ENCODE measurements around the gene PTPN18. TPM values are rescaled to one million over a fixed set of nuclear protein-coding genes. Genes with fewer than 3 reads are reported as not detected.

Gene PTPN18
- total RNA-seq, 1 experiment from 2014 or later, result 15.7 TPM

DNA sequence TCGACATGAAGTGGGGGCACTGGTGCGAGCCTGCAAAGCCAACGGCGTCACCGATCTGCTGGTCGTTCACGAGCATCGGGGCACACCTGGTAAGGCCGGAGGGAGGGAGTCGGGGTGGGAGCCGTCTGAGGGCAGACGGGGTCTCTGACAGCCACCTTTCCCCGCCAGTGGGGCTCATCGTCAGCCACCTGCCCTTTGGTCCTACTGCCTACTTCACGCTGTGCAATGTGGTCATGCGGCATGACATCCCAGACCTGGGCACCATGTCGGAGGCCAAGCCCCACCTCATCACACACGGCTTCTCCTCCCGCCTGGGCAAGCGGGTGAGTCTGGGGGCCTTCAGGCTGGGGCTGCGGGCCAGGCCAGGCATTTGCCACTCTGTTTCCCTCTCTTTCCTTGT lies 10.2 kb upstream of the PTPN18 start (continued):
- TF ChIP-seq, protein P1, sequence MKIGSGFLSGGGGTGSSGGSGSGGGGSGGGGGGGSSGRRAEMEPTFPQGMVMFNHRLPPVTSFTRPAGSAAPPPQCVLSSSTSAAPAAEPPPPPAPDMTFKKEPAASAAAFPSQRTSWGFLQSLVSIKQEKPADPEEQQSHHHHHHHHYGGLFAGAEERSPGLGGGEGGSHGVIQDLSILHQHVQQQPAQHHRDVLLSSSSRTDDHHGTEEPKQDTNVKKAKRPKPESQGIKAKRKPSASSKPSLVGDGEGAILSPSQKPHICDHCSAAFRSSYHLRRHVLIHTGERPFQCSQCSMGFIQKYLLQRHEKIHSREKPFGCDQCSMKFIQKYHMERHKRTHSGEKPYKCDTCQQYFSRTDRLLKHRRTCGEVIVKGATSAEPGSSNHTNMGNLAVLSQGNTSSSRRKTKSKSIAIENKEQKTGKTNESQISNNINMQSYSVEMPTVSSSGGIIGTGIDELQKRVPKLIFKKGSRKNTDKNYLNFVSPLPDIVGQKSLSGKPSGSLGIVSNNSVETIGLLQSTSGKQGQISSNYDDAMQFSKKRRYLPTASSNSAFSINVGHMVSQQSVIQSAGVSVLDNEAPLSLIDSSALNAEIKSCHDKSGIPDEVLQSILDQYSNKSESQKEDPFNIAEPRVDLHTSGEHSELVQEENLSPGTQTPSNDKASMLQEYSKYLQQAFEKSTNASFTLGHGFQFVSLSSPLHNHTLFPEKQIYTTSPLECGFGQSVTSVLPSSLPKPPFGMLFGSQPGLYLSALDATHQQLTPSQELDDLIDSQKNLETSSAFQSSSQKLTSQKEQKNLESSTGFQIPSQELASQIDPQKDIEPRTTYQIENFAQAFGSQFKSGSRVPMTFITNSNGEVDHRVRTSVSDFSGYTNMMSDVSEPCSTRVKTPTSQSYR (CRISPR knock-in tag; IDR thresholded peaks at IDR 0.05), result no peak
- TF ChIP-seq, protein P2, sequence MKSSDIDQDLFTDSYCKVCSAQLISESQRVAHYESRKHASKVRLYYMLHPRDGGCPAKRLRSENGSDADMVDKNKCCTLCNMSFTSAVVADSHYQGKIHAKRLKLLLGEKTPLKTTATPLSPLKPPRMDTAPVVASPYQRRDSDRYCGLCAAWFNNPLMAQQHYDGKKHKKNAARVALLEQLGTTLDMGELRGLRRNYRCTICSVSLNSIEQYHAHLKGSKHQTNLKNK (CRISPR knock-in tag; IDR thresholded peaks at IDR 0.05), result no peak
- TF ChIP-seq, protein P3, sequence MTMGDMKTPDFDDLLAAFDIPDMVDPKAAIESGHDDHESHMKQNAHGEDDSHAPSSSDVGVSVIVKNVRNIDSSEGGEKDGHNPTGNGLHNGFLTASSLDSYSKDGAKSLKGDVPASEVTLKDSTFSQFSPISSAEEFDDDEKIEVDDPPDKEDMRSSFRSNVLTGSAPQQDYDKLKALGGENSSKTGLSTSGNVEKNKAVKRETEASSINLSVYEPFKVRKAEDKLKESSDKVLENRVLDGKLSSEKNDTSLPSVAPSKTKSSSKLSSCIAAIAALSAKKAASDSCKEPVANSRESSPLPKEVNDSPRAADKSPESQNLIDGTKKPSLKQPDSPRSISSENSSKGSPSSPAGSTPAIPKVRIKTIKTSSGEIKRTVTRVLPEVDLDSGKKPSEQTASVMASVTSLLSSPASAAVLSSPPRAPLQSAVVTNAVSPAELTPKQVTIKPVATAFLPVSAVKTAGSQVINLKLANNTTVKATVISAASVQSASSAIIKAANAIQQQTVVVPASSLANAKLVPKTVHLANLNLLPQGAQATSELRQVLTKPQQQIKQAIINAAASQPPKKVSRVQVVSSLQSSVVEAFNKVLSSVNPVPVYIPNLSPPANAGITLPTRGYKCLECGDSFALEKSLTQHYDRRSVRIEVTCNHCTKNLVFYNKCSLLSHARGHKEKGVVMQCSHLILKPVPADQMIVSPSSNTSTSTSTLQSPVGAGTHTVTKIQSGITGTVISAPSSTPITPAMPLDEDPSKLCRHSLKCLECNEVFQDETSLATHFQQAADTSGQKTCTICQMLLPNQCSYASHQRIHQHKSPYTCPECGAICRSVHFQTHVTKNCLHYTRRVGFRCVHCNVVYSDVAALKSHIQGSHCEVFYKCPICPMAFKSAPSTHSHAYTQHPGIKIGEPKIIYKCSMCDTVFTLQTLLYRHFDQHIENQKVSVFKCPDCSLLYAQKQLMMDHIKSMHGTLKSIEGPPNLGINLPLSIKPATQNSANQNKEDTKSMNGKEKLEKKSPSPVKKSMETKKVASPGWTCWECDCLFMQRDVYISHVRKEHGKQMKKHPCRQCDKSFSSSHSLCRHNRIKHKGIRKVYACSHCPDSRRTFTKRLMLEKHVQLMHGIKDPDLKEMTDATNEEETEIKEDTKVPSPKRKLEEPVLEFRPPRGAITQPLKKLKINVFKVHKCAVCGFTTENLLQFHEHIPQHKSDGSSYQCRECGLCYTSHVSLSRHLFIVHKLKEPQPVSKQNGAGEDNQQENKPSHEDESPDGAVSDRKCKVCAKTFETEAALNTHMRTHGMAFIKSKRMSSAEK (CRISPR knock-in tag; IDR thresholded peaks at IDR 0.05; ENCODE audit: borderline replicate concordance), result no peak

DNA sequence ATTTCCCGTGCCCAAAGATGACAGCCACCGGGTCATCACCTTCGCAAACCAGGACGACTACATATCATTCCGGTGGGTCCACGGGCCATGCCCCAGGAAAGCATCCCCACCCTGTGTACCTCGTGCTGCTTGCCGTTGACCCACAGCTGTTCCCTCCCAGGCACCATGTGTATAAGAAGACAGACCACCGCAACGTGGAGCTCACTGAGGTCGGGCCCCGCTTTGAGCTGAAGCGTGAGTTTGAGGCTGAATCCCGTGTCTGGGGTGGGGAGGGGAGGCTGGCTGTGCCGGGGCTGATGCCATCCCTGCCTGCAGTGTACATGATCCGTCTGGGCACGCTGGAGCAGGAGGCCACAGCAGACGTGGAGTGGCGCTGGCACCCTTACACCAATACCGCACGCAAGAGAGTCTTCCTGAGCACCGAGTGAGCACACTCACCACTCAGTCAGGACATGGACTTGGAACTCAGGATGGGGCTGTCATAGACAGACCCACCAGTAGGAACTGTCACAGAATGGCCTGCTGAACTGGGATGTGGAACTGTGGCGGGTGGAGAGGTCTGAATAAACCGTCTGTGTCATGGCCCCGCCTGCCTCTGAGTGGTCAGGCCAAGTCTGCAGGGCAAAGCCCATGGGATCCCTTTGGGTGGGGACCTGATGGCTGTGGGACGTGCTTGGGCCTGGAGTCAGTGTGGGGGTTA lies 9.7 kb upstream of the PTPN18 start:
- Mint-ChIP-seq H3K36me3 (peaks cover 52% of the 10 kb centered on the region), H3K9me3 (no peaks in the 10 kb centered on the region), H3K4me3 (no peak overlapping the region), H3K27ac (no peak overlapping the region), H3K27me3 (ENCODE audit: low read depth) (no peaks in the 10 kb centered on the region), H3K4me1 (peaks cover 6% of the 10 kb centered on the region)
- ChIA-PET POLR2A (no interaction called here), CTCF (interaction anchor here (0.6 kb wide), 1 partner anchor 9 kb away, joined by 3 read pairs; the partner anchor contains the start of gene PTPN18)
- DNase-seq (ENCODE audit: low spot score) (no peak), ATAC-seq (no peak)
- TF ChIP-seq SMAD3 (CRISPR knock-in tag; IDR thresholded peaks at IDR 0.05; ENCODE audit: borderline replicate concordance) (no peak), SP1 (CRISPR knock-in tag; conservative IDR thresholded peaks at IDR 0.05) (no peak), EMX1 (CRISPR knock-in tag; IDR thresholded peaks at IDR 0.05) (no peak), GRHL2 (CRISPR knock-in tag; IDR thresholded peaks at IDR 0.05; ENCODE audit: insufficient replicate concordance, severe bottlenecking) (no peak), TCF7 (CRISPR knock-in tag; IDR thresholded peaks at IDR 0.05; ENCODE audit: low read depth) (no peak), ZNF416 (CRISPR knock-in tag; IDR thresholded peaks at IDR 0.05) (no peak)
- TF ChIP-seq, protein P1 (CRISPR knock-in tag; IDR thresholded peaks at IDR 0.05), result no peak
- TF ChIP-seq, protein P4, sequence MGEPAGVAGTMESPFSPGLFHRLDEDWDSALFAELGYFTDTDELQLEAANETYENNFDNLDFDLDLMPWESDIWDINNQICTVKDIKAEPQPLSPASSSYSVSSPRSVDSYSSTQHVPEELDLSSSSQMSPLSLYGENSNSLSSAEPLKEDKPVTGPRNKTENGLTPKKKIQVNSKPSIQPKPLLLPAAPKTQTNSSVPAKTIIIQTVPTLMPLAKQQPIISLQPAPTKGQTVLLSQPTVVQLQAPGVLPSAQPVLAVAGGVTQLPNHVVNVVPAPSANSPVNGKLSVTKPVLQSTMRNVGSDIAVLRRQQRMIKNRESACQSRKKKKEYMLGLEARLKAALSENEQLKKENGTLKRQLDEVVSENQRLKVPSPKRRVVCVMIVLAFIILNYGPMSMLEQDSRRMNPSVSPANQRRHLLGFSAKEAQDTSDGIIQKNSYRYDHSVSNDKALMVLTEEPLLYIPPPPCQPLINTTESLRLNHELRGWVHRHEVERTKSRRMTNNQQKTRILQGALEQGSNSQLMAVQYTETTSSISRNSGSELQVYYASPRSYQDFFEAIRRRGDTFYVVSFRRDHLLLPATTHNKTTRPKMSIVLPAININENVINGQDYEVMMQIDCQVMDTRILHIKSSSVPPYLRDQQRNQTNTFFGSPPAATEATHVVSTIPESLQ (CRISPR knock-in tag; IDR thresholded peaks at IDR 0.05), result no peak
- TF ChIP-seq, protein P5, sequence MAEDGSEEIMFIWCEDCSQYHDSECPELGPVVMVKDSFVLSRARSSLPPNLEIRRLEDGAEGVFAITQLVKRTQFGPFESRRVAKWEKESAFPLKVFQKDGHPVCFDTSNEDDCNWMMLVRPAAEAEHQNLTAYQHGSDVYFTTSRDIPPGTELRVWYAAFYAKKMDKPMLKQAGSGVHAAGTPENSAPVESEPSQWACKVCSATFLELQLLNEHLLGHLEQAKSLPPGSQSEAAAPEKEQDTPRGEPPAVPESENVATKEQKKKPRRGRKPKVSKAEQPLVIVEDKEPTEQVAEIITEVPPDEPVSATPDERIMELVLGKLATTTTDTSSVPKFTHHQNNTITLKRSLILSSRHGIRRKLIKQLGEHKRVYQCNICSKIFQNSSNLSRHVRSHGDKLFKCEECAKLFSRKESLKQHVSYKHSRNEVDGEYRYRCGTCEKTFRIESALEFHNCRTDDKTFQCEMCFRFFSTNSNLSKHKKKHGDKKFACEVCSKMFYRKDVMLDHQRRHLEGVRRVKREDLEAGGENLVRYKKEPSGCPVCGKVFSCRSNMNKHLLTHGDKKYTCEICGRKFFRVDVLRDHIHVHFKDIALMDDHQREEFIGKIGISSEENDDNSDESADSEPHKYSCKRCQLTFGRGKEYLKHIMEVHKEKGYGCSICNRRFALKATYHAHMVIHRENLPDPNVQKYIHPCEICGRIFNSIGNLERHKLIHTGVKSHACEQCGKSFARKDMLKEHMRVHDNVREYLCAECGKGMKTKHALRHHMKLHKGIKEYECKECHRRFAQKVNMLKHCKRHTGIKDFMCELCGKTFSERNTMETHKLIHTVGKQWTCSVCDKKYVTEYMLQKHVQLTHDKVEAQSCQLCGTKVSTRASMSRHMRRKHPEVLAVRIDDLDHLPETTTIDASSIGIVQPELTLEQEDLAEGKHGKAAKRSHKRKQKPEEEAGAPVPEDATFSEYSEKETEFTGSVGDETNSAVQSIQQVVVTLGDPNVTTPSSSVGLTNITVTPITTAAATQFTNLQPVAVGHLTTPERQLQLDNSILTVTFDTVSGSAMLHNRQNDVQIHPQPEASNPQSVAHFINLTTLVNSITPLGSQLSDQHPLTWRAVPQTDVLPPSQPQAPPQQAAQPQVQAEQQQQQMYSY (CRISPR knock-in tag; IDR thresholded peaks at IDR 0.05), result no peak
- TF ChIP-seq, protein P6, sequence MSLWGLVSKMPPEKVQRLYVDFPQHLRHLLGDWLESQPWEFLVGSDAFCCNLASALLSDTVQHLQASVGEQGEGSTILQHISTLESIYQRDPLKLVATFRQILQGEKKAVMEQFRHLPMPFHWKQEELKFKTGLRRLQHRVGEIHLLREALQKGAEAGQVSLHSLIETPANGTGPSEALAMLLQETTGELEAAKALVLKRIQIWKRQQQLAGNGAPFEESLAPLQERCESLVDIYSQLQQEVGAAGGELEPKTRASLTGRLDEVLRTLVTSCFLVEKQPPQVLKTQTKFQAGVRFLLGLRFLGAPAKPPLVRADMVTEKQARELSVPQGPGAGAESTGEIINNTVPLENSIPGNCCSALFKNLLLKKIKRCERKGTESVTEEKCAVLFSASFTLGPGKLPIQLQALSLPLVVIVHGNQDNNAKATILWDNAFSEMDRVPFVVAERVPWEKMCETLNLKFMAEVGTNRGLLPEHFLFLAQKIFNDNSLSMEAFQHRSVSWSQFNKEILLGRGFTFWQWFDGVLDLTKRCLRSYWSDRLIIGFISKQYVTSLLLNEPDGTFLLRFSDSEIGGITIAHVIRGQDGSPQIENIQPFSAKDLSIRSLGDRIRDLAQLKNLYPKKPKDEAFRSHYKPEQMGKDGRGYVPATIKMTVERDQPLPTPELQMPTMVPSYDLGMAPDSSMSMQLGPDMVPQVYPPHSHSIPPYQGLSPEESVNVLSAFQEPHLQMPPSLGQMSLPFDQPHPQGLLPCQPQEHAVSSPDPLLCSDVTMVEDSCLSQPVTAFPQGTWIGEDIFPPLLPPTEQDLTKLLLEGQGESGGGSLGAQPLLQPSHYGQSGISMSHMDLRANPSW (CRISPR knock-in tag; conservative IDR thresholded peaks at IDR 0.05; ENCODE audit: low read depth), result no peak
- TF ChIP-seq, protein P7, sequence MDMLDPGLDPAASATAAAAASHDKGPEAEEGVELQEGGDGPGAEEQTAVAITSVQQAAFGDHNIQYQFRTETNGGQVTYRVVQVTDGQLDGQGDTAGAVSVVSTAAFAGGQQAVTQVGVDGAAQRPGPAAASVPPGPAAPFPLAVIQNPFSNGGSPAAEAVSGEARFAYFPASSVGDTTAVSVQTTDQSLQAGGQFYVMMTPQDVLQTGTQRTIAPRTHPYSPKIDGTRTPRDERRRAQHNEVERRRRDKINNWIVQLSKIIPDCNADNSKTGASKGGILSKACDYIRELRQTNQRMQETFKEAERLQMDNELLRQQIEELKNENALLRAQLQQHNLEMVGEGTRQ (CRISPR knock-in tag; IDR thresholded peaks at IDR 0.05), result no peak
